ENCODE data around the gene BTBD1. TPM values are rescaled to one million over a fixed set of nuclear protein-coding genes. Genes with fewer than 3 reads are reported as not detected.
A peak's percentile ranks its signal among the peaks of the same experiment; 100 is the strongest.

Gene BTBD1
- total and polyA plus RNA-seq, 2 experiments from 2014 or later = 43.8 to 91.0 TPM

GRCh38 chr15:83063551-83063950 is 3.5 kb downstream of the BTBD1 start:
- peaks cover 27% of the 10 kb centered on the region for H3K4me1 ChIP-seq (ENCODE audit: insufficient read depth)
- H3K36me3 ChIP-seq (replicated peaks; ENCODE audit: insufficient read depth, low read depth) = no peaks in the 10 kb centered on the region
- DNase-seq (ENCODE audit: low spot score) = no peak
- peaks cover 49% of the 10 kb centered on the region for H4K20me1 ChIP-seq (ENCODE audit: insufficient read depth, poor library complexity, severe bottlenecking)
- no peaks in the 10 kb centered on the region for H3K9me3 ChIP-seq (ENCODE audit: low read depth)
- H3K27ac ChIP-seq = peak overlapping the region; percentile 63
- H3K4me3 ChIP-seq = no peak overlapping the region
- 97% methylated on average over 4 of the region's 4 CpGs for WGBS (ENCODE audit: low lambda C conversion rate, missing lambda C conversion rate)
- TF ChIP-seq EZH2phosphoT487 (IDR thresholded peaks at IDR 0.05; ENCODE audit: low read depth, severe bottlenecking, unreplicated experiment) (no peak), EZH2 (IDR thresholded peaks at IDR 0.05; ENCODE audit: borderline replicate concordance) (no peak)
- TF ChIP-seq, protein P1, sequence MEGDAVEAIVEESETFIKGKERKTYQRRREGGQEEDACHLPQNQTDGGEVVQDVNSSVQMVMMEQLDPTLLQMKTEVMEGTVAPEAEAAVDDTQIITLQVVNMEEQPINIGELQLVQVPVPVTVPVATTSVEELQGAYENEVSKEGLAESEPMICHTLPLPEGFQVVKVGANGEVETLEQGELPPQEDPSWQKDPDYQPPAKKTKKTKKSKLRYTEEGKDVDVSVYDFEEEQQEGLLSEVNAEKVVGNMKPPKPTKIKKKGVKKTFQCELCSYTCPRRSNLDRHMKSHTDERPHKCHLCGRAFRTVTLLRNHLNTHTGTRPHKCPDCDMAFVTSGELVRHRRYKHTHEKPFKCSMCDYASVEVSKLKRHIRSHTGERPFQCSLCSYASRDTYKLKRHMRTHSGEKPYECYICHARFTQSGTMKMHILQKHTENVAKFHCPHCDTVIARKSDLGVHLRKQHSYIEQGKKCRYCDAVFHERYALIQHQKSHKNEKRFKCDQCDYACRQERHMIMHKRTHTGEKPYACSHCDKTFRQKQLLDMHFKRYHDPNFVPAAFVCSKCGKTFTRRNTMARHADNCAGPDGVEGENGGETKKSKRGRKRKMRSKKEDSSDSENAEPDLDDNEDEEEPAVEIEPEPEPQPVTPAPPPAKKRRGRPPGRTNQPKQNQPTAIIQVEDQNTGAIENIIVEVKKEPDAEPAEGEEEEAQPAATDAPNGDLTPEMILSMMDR (IDR thresholded peaks at IDR 0.05; ENCODE audit: poor library complexity) = no peak
- H3K79me2 ChIP-seq = peaks cover 78% of the 10 kb centered on the region
- no peak overlapping the region for H2AFZ ChIP-seq
- H3K4me2 ChIP-seq = peak overlapping the region; percentile 92
- no peaks in the 10 kb centered on the region for H3K9me2 ChIP-seq (replicated peaks; ENCODE audit: insufficient read depth)
- H3K27me3 ChIP-seq = no peaks in the 10 kb centered on the region

DNA sequence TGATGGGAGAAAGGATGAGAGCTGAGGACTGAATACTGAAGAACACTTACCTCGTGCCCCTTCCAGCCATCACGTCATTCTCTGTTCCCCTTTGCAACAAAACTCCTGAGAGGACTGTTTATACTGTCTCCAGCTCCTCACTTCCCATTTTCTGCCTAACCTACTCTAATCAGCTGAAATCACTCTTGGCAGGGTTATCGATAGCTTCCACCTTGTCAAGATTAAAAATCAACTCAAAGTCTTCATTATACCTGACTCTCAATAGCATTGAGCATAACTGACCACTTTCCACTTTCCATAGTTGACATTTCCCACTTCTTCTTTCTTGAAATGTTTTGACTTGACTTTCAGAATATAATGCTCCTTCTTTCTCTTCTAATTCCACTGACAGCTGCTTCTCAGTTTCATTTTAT is 4.3 kb downstream of the BTBD1 start:
- Histone ChIP-seq H2AFZ (no peak overlapping the region), H3K4me3 (no peak overlapping the region), H3K9me2 (replicated peaks; ENCODE audit: insufficient read depth) (no peaks in the 10 kb centered on the region), H3K27me3 (no peaks in the 10 kb centered on the region), H3K36me3 (replicated peaks; ENCODE audit: insufficient read depth, low read depth) (no peaks in the 10 kb centered on the region), H3K9me3 (ENCODE audit: low read depth) (no peaks in the 10 kb centered on the region), H3K27ac (peak overlapping the region; percentile 63), H4K20me1 (ENCODE audit: insufficient read depth, poor library complexity, severe bottlenecking) (peaks cover 54% of the 10 kb centered on the region), H3K4me1 (ENCODE audit: insufficient read depth) (peaks cover 27% of the 10 kb centered on the region), H3K4me2 (peak overlapping the region; percentile 13), H3K79me2 (peaks cover 86% of the 10 kb centered on the region)
- DNase-seq (ENCODE audit: low spot score) = no peak
- TF ChIP-seq EZH2 (IDR thresholded peaks at IDR 0.05; ENCODE audit: borderline replicate concordance) (no peak), EZH2phosphoT487 (IDR thresholded peaks at IDR 0.05; ENCODE audit: low read depth, severe bottlenecking, unreplicated experiment) (no peak)
- TF ChIP-seq, protein P1 (IDR thresholded peaks at IDR 0.05; ENCODE audit: poor library complexity) = no peak
- WGBS (ENCODE audit: low lambda C conversion rate, missing lambda C conversion rate) = 87% methylated on average over 3 of the region's 3 CpGs

GRCh38 chr15:83061680-83062079 is 5.4 kb downstream of the BTBD1 start:
- no peak for TF ChIP-seq EZH2 (IDR thresholded peaks at IDR 0.05; ENCODE audit: borderline replicate concordance)
- no peak for TF ChIP-seq EZH2phosphoT487 (IDR thresholded peaks at IDR 0.05; ENCODE audit: low read depth, severe bottlenecking, unreplicated experiment)
- TF ChIP-seq, protein P1 (IDR thresholded peaks at IDR 0.05; ENCODE audit: poor library complexity) = no peak
- H3K4me2 ChIP-seq = peak overlapping the region; percentile 32

More at GRCh38 chr15:83061680-83062079, 5.4 kb downstream of the BTBD1 start:
- H3K9me2 ChIP-seq (replicated peaks; ENCODE audit: insufficient read depth) = no peaks in the 10 kb centered on the region
- H3K36me3 ChIP-seq (replicated peaks; ENCODE audit: insufficient read depth, low read depth) = no peaks in the 10 kb centered on the region
- no peaks in the 10 kb centered on the region for H3K27me3 ChIP-seq
- peak; percentile 40 for DNase-seq (ENCODE audit: low spot score)
- no peak overlapping the region for H2AFZ ChIP-seq
- H3K4me1 ChIP-seq (ENCODE audit: insufficient read depth) = peaks cover 27% of the 10 kb centered on the region
- H3K79me2 ChIP-seq = peaks cover 97% of the 10 kb centered on the region
- H3K4me3 ChIP-seq = no peak overlapping the region
- no peaks in the 10 kb centered on the region for H3K9me3 ChIP-seq (ENCODE audit: low read depth)
- peaks cover 62% of the 10 kb centered on the region for H4K20me1 ChIP-seq (ENCODE audit: insufficient read depth, poor library complexity, severe bottlenecking)
- peak overlapping the region; percentile 79 for H3K27ac ChIP-seq
- 25% methylated on average over 2 of the region's 2 CpGs for WGBS (ENCODE audit: low lambda C conversion rate, missing lambda C conversion rate)

All from hepatocyte (in vitro differentiated cells).